Measurements from ENCODE around the gene PTPN18. TPM values are rescaled to one million over a fixed set of nuclear protein-coding genes. Genes with fewer than 3 reads are reported as not detected.

Gene PTPN18
- total RNA-seq (61.3 TPM), polyA plus RNA-seq (10 to 100 TPM; 42.2 to 58.3 (median 49.1) TPM)

GRCh38 chr2:130355578-130356431, at the start of gene PTPN18:
Gene PTPN18 (plus strand): TSS chr2:130356056. CDS start chr2:130356108, 52 bp downstream.
- H3K4me1 Mint-ChIP-seq, result peaks cover 0 to 20% (median 9%) of the 10 kb centered on the region in 4 donors
- H3K27me3 Mint-ChIP-seq, result peaks cover 6% of the 10 kb centered on the region
- peaks cover 7% of the 10 kb centered on the region for H3K36me3 Mint-ChIP-seq
- Histone ChIP-seq H3K4me3 (ENCODE audit: low read depth, low read length) (peak within 1 kb of the TSS; percentile 37), H3K36me3 (ENCODE audit: control insufficient read depth, insufficient read depth, low read length) (no peaks in the 10 kb centered on the region), H3K27me3 (ENCODE audit: control insufficient read depth, insufficient read depth, low read length) (no peaks in the 10 kb centered on the region), H3K4me1 (ENCODE audit: control insufficient read depth, insufficient read depth, low read length, poor library complexity, severe bottlenecking) (peaks cover 14% of the 10 kb centered on the region), H3K27ac (ENCODE audit: insufficient read depth, low read length, poor library complexity, severe bottlenecking) (peak within 1 kb of the TSS; percentile 14), H3K9me3 (ENCODE audit: control insufficient read depth in 2 of 2, low read length in 2 of 2) (no peaks in the 10 kb centered on the region)
- peak within 1 kb of the TSS; percentile 84 to 90 (median 89) for H3K4me3 Mint-ChIP-seq
- H3K9me3 Mint-ChIP-seq, result peaks cover 0 to 1% (median 0%) of the 10 kb centered on the region in 7 donors
- ATAC-seq (ENCODE audit: low read depth in 2 of 2) (peak; percentile 85), DNase-seq (peak; percentile 54 to 59 (median 57))
- peak within 1 kb of the TSS; percentile 44 to 80 (median 46) for H3K27ac Mint-ChIP-seq

- no peaks in the 10 kb centered on the region for H3K36me3 Mint-ChIP-seq
- Histone ChIP-seq H3K27me3 (ENCODE audit: control insufficient read depth, insufficient read depth, low read length) (peaks cover 4% of the 10 kb centered on the region), H3K27ac (ENCODE audit: insufficient read depth, low read length, poor library complexity, severe bottlenecking) (no peak overlapping the region), H3K9me3 (ENCODE audit: control insufficient read depth in 2 of 2, low read length in 2 of 2) (no peaks in the 10 kb centered on the region), H3K4me1 (ENCODE audit: control insufficient read depth, insufficient read depth, low read length, poor library complexity, severe bottlenecking) (no peaks in the 10 kb centered on the region), H3K4me3 (ENCODE audit: low read depth, low read length) (no peak overlapping the region), H3K36me3 (ENCODE audit: control insufficient read depth, insufficient read depth, low read length) (no peaks in the 10 kb centered on the region)
- H3K4me1 Mint-ChIP-seq, result peaks cover 0 to 5% (median 0%) of the 10 kb centered on the region in 4 donors
- H3K9me3 Mint-ChIP-seq, result peaks cover 0 to 3% (median 0%) of the 10 kb centered on the region in 7 donors
- DNase-seq, result no peak
- no peak overlapping the region for H3K27ac Mint-ChIP-seq
- H3K27me3 Mint-ChIP-seq, result peaks cover 8% of the 10 kb centered on the region
- H3K4me3 Mint-ChIP-seq, result no peak overlapping the region
- ATAC-seq (ENCODE audit: low read depth in 2 of 2), result no peak
Measured at GRCh38 chr2:130307850-130308249, 48.0 kb upstream of the PTPN18 start.

DNA sequence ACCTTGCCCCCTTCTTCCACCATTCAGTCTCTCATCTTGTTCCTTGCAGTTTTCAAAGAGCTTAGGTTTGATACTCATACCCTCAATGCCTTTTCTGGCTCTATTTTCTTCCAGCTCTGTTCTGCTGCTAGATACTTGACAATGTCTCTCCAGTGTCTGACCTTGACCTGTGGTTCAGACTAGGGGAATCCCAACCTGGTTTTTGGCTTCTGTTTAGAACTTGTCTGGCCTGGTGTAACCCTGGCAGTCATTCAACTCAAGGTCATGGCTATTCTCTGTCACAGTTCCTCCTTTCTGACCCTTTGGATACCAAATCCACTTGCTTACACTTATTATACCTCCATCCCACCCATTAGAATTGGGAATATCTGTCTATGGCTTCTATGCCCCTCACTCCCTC, 45.0 kb upstream of the PTPN18 start:
- no peak overlapping the region for H3K4me3 ChIP-seq (ENCODE audit: low read depth, low read length)
- peaks cover 0 to 3% (median 0%) of the 10 kb centered on the region in 7 donors for H3K9me3 Mint-ChIP-seq
- no peaks in the 10 kb centered on the region for H3K36me3 Mint-ChIP-seq
- no peaks in the 10 kb centered on the region for H3K9me3 ChIP-seq (ENCODE audit: control insufficient read depth in 2 of 2, low read length in 2 of 2)
- H3K4me1 ChIP-seq (ENCODE audit: control insufficient read depth, insufficient read depth, low read length, poor library complexity, severe bottlenecking), result no peaks in the 10 kb centered on the region
- H3K27me3 Mint-ChIP-seq, result peaks cover 4% of the 10 kb centered on the region
- H3K4me3 Mint-ChIP-seq, result no peak overlapping the region
- DNase-seq, result no peak
- no peak overlapping the region for H3K27ac ChIP-seq (ENCODE audit: insufficient read depth, low read length, poor library complexity, severe bottlenecking)
- no peaks in the 10 kb centered on the region for H3K36me3 ChIP-seq (ENCODE audit: control insufficient read depth, insufficient read depth, low read length)
- H3K27me3 ChIP-seq (ENCODE audit: control insufficient read depth, insufficient read depth, low read length), result peaks cover 2% of the 10 kb centered on the region
- no peaks in the 10 kb centered on the region for H3K4me1 Mint-ChIP-seq
- no peak for ATAC-seq (ENCODE audit: low read depth in 2 of 2)
- no peak overlapping the region for H3K27ac Mint-ChIP-seq

- ATAC-seq (ENCODE audit: low read depth in 2 of 2) (no peak), DNase-seq (no peak)
- Mint-ChIP-seq H3K27ac (no peak overlapping the region), H3K9me3 (peaks cover 0 to 1% (median 0%) of the 10 kb centered on the region in 7 donors), H3K4me3 (no peak overlapping the region), H3K4me1 (no peaks in the 10 kb centered on the region), H3K27me3 (no peaks in the 10 kb centered on the region), H3K36me3 (no peaks in the 10 kb centered on the region)
- Histone ChIP-seq H3K4me3 (ENCODE audit: low read depth, low read length) (no peak overlapping the region), H3K36me3 (ENCODE audit: control insufficient read depth, insufficient read depth, low read length) (no peaks in the 10 kb centered on the region), H3K27ac (ENCODE audit: insufficient read depth, low read length, poor library complexity, severe bottlenecking) (no peak overlapping the region), H3K4me1 (ENCODE audit: control insufficient read depth, insufficient read depth, low read length, poor library complexity, severe bottlenecking) (no peaks in the 10 kb centered on the region), H3K27me3 (ENCODE audit: control insufficient read depth, insufficient read depth, low read length) (no peaks in the 10 kb centered on the region), H3K9me3 (ENCODE audit: control insufficient read depth in 2 of 2, low read length in 2 of 2) (no peaks in the 10 kb centered on the region)
Measured at GRCh38 chr2:130313812-130314334, 42.0 kb upstream of the PTPN18 start.

- Mint-ChIP-seq H3K4me1 (no peaks in the 10 kb centered on the region), H3K9me3 (peaks cover 0 to 2% (median 0%) of the 10 kb centered on the region in 7 donors), H3K4me3 (no peak overlapping the region), H3K27me3 (no peaks in the 10 kb centered on the region), H3K27ac (no peak overlapping the region), H3K36me3 (no peaks in the 10 kb centered on the region)
- no peaks in the 10 kb centered on the region for H3K27me3 ChIP-seq (ENCODE audit: control insufficient read depth, insufficient read depth, low read length)
- DNase-seq, result no peak
- H3K27ac ChIP-seq (ENCODE audit: insufficient read depth, low read length, poor library complexity, severe bottlenecking), result no peak overlapping the region
- no peaks in the 10 kb centered on the region for H3K36me3 ChIP-seq (ENCODE audit: control insufficient read depth, insufficient read depth, low read length)
- no peak for ATAC-seq (ENCODE audit: low read depth in 2 of 2)
- no peaks in the 10 kb centered on the region for H3K9me3 ChIP-seq (ENCODE audit: control insufficient read depth in 2 of 2, low read length in 2 of 2)
- H3K4me1 ChIP-seq (ENCODE audit: control insufficient read depth, insufficient read depth, low read length, poor library complexity, severe bottlenecking), result no peaks in the 10 kb centered on the region
- H3K4me3 ChIP-seq (ENCODE audit: low read depth, low read length), result no peak overlapping the region
Measured at GRCh38 chr2:130314377-130314776, 41.5 kb upstream of the PTPN18 start.

GRCh38 chr2:130316596-130316995, 39.3 kb upstream of the PTPN18 start:
- Histone ChIP-seq H3K4me3 (ENCODE audit: low read depth, low read length) (no peak overlapping the region), H3K4me1 (ENCODE audit: control insufficient read depth, insufficient read depth, low read length, poor library complexity, severe bottlenecking) (no peaks in the 10 kb centered on the region), H3K36me3 (ENCODE audit: control insufficient read depth, insufficient read depth, low read length) (no peaks in the 10 kb centered on the region), H3K9me3 (ENCODE audit: control insufficient read depth in 2 of 2, low read length in 2 of 2) (no peaks in the 10 kb centered on the region), H3K27ac (ENCODE audit: insufficient read depth, low read length, poor library complexity, severe bottlenecking) (no peak overlapping the region), H3K27me3 (ENCODE audit: control insufficient read depth, insufficient read depth, low read length) (no peaks in the 10 kb centered on the region)
- DNase-seq (no peak), ATAC-seq (ENCODE audit: low read depth in 2 of 2) (no peak)
- no peaks in the 10 kb centered on the region for H3K36me3 Mint-ChIP-seq
- H3K27me3 Mint-ChIP-seq, result peaks cover 17% of the 10 kb centered on the region
- H3K4me3 Mint-ChIP-seq, result no peak overlapping the region
- no peak overlapping the region for H3K27ac Mint-ChIP-seq
- peaks cover 0 to 2% (median 0%) of the 10 kb centered on the region in 7 donors for H3K9me3 Mint-ChIP-seq
- H3K4me1 Mint-ChIP-seq, result peaks cover 0 to 4% (median 0%) of the 10 kb centered on the region in 4 donors

GRCh38 chr2:130318906-130319305, 37.0 kb upstream of the PTPN18 start:
- no peaks in the 10 kb centered on the region for H3K36me3 ChIP-seq (ENCODE audit: control insufficient read depth, insufficient read depth, low read length)
- Mint-ChIP-seq H3K27ac (no peak overlapping the region), H3K36me3 (no peaks in the 10 kb centered on the region), H3K4me1 (peaks cover 0 to 4% (median 0%) of the 10 kb centered on the region in 4 donors), H3K4me3 (no peak overlapping the region), H3K27me3 (peaks cover 30% of the 10 kb centered on the region), H3K9me3 (peaks cover 0 to 2% (median 0%) of the 10 kb centered on the region in 7 donors)
- no peaks in the 10 kb centered on the region for H3K4me1 ChIP-seq (ENCODE audit: control insufficient read depth, insufficient read depth, low read length, poor library complexity, severe bottlenecking)
- H3K9me3 ChIP-seq (ENCODE audit: control insufficient read depth in 2 of 2, low read length in 2 of 2), result no peaks in the 10 kb centered on the region
- H3K4me3 ChIP-seq (ENCODE audit: low read depth, low read length), result no peak overlapping the region
- ATAC-seq (ENCODE audit: low read depth in 2 of 2) (no peak), DNase-seq (no peak)
- no peak overlapping the region for H3K27ac ChIP-seq (ENCODE audit: insufficient read depth, low read length, poor library complexity, severe bottlenecking)
- peaks cover 7% of the 10 kb centered on the region for H3K27me3 ChIP-seq (ENCODE audit: control insufficient read depth, insufficient read depth, low read length)
